ENCODE results near the gene MAP7D3.

Gene MAP7D3

DNA sequence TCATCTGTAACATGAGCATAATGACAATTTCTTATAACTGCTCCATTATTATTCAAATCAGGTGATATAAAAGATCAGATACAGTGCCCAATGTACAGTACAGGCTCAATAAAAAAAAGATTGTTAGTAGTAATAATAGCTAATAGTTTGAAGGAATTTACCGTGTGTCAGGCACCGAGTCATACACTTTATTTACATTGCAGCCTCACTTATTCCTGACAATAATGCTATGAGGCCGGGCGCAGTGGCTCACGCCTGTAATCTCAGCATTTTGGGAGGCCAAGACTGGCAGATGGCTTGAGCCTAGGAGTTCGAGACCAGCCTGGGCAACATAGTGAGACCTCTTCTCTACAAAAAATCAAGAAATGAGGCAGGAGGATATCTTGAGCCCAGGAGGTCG is 10.1 kb upstream of the MAP7D3 start:
- TF ChIP-seq, protein P1, sequence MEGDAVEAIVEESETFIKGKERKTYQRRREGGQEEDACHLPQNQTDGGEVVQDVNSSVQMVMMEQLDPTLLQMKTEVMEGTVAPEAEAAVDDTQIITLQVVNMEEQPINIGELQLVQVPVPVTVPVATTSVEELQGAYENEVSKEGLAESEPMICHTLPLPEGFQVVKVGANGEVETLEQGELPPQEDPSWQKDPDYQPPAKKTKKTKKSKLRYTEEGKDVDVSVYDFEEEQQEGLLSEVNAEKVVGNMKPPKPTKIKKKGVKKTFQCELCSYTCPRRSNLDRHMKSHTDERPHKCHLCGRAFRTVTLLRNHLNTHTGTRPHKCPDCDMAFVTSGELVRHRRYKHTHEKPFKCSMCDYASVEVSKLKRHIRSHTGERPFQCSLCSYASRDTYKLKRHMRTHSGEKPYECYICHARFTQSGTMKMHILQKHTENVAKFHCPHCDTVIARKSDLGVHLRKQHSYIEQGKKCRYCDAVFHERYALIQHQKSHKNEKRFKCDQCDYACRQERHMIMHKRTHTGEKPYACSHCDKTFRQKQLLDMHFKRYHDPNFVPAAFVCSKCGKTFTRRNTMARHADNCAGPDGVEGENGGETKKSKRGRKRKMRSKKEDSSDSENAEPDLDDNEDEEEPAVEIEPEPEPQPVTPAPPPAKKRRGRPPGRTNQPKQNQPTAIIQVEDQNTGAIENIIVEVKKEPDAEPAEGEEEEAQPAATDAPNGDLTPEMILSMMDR (IDR thresholded peaks at IDR 0.05), result no peak

DNA sequence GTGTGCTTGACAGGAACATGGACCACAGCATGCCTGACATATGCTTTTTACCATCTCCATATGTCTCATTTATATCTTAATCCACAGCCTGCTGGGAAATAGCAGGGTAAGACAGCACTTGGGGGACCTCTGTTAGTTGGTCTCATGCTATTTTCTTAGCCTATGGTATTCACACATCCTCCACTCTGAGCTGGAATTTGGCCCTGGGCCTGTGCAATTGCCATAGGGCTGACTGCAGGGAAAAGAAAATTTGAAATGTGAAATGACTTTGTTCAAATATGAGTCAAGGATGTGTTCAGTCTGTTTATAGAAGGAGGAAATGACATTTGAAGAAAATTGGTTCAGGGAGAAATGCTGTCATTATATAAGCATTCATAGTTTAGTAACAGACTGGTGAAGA is 9.6 kb upstream of the MAP7D3 start:
- TF ChIP-seq, protein P1 (IDR thresholded peaks at IDR 0.05), result no peak

DNA sequence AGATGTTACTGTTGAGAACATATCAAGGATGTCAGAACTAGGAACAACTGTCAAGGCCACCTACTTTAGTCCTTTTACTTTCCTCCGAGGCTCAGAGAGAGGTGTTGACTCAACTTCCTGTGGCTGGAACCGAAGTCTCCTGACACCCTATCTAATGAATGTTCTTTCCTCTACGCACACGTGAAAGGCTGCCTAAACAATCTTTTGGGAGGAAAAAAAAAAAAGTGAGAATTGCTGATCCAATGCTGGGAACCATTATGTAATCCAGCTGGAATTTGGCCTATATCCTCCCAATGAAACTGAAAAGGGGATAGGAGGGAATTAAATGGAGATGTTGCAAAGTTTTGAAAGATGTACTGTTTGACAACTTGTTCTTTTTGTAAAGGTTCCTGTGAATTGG is 8.3 kb upstream of the MAP7D3 start:
- TF ChIP-seq, protein P1 (IDR thresholded peaks at IDR 0.05), result no peak

DNA sequence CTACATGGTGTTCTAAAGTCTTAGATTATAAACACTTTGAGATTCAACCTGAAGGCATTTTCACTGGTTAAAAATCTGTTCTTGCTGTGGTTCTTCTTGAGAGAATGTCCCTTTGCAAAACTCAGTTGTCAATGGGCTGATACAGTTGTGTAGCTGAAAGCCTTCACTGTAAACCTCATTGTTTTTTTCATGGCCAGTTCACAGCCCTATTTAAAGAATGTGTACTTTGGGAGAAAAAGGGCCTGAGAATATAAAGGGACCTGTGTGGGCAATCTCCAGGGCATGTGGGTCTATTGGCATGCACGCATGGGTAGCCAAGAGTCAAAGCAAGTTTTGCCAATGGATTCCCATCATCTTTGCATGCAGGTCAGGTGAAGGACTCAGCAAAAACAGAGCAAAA is 7.8 kb upstream of the MAP7D3 start:
- TF ChIP-seq, protein P1 (IDR thresholded peaks at IDR 0.05), result no peak

DNA sequence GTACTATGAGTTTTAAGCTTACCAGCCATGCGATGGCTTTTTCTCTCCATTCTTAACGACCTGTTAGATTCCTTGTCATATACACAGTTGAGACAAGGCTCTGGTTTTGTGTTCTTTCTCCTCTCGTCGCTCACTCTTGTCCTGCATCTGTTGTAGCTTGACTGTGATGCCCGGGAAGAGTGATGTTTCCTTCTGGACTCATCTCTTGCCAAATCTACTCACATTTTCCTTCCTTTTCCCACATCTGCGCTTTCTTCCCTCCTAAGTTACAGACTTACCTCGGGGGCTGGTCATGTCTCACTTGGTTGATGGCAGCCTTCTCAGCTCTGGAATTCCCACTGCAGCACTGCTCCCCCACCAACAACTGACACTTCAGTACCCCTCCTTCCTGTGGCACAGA is 4.8 kb upstream of the MAP7D3 start:
- TF ChIP-seq, protein P1 (IDR thresholded peaks at IDR 0.05), result no peak

DNA sequence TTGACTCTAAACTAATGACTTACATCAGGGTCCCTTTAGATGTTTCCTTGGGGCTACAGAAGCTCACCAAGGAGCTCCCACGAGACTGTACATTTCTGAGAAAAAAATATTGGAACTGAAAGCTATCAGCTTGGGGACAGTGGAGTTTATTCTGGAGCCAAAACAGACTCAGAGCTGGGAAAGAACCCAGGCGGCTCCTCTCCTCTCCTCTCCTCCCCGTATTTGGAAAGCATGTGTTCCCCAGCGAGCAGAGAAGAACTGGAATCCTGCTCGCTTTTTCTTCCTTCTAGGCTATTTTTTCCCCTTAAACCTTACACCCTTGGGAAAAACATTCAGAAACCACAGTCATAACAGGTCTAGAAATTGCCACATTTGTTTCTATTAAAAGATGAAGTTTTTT is 4.3 kb upstream of the MAP7D3 start:
- TF ChIP-seq, protein P1 (IDR thresholded peaks at IDR 0.05), result no peak

DNA sequence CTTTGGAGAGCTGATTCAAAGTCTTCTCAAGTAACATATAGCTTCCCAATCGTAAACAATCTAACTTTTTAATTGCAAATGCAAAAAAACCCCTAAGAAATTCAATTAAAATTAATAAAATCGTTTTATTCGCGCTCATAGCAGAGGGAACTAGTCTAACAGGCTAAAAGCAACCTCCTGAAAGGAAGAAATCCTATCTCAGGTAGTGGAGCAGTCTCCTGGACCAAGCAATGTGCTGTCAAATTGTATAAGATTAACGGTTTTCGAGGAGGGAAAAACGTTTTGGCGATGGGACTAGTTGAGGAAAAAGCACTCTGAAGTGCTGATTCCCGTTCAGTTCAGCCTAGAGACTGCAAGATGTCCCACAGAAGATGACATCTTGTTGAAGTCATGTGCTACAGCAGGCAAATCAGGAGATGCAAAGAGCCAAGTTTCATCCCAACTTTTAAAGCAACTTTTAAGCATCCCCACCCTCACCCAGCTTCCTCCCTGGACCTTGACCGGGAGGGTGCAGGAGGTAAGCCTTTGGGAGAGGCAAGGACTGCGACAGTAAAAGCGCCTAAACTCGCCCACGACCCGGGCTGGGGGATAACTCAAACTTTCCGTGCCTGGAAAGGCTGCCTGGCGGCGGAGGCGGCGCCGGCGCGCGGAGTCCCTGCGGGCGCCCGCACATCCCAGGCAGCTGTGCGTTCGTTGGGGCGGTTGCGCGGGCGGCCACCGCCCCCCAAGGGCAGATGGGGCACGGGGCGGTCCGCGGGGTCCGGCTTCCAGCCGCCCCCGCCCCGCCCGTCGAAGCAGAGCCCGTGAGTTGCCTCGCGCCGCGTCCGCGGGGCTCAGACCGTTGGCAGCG is 784 bp downstream of the MAP7D3 start:
- TF ChIP-seq, protein P1 (IDR thresholded peaks at IDR 0.05), result no peak

Measured in LNCAP (cell line).